ENCODE data around the gene ITK.

Gene ITK

GRCh38 chr5:157215514-157216167 is 35.0 kb downstream of the ITK start:
- TF ChIP-seq NFIC (IDR thresholded peaks at IDR 0.05) (no peak), YY1 (IDR thresholded peaks at IDR 0.05; ENCODE audit: low read depth) (no peak), REST (IDR thresholded peaks at IDR 0.05; ENCODE audit: low read depth) (no peak), TAF1 (IDR thresholded peaks at IDR 0.05; ENCODE audit: low read depth) (no peak), CREB1 (IDR thresholded peaks at IDR 0.05; ENCODE audit: low read depth) (no peak), TEAD4 (IDR thresholded peaks at IDR 0.05) (no peak), CEBPB (IDR thresholded peaks at IDR 0.05) (no peak), ZBTB7A (IDR thresholded peaks at IDR 0.05; ENCODE audit: low read depth) (no peak), FOXM1 (IDR thresholded peaks at IDR 0.05; ENCODE audit: borderline replicate concordance, low read depth) (no peak)

- TF ChIP-seq REST (IDR thresholded peaks at IDR 0.05; ENCODE audit: low read depth) (no peak), CEBPB (IDR thresholded peaks at IDR 0.05) (no peak), FOXM1 (IDR thresholded peaks at IDR 0.05; ENCODE audit: borderline replicate concordance, low read depth) (no peak), ZBTB7A (IDR thresholded peaks at IDR 0.05; ENCODE audit: low read depth) (no peak), NFIC (IDR thresholded peaks at IDR 0.05) (no peak), RAD21 (IDR thresholded peaks at IDR 0.05; ENCODE audit: low read depth) (no peak), YY1 (IDR thresholded peaks at IDR 0.05; ENCODE audit: low read depth) (no peak), TAF1 (IDR thresholded peaks at IDR 0.05; ENCODE audit: low read depth) (no peak), USF1 (IDR thresholded peaks at IDR 0.05) (no peak)
These were observed 35.9 kb downstream of the ITK start for GRCh38 chr5:157216391-157217142.

- TF ChIP-seq CEBPB (IDR thresholded peaks at IDR 0.05) (no peak), RAD21 (IDR thresholded peaks at IDR 0.05; ENCODE audit: low read depth) (no peak), CREB1 (IDR thresholded peaks at IDR 0.05; ENCODE audit: low read depth) (no peak), ZBTB7A (IDR thresholded peaks at IDR 0.05; ENCODE audit: low read depth) (no peak), NFIC (IDR thresholded peaks at IDR 0.05) (no peak), EP300 (IDR thresholded peaks at IDR 0.05; ENCODE audit: borderline replicate concordance) (no peak), MAX (IDR thresholded peaks at IDR 0.05) (no peak)
These were observed 36.8 kb downstream of the ITK start for GRCh38 chr5:157217289-157218024.

GRCh38 chr5:157219491-157220271 is 39.0 kb downstream of the ITK start:
- TF ChIP-seq RAD21 (IDR thresholded peaks at IDR 0.05; ENCODE audit: low read depth) = no peak
- TF ChIP-seq CEBPB (IDR thresholded peaks at IDR 0.05) = no peak
- no peak for TF ChIP-seq REST (IDR thresholded peaks at IDR 0.05; ENCODE audit: low read depth)
- TF ChIP-seq TAF1 (IDR thresholded peaks at IDR 0.05; ENCODE audit: low read depth) = no peak
- TF ChIP-seq TEAD4 (IDR thresholded peaks at IDR 0.05) = no peak
- TF ChIP-seq NFIC (IDR thresholded peaks at IDR 0.05) = no peak

Data from Ishikawa (cell line).